ENCODE results near the gene DAAM1.

DAAM1 gene

DNA sequence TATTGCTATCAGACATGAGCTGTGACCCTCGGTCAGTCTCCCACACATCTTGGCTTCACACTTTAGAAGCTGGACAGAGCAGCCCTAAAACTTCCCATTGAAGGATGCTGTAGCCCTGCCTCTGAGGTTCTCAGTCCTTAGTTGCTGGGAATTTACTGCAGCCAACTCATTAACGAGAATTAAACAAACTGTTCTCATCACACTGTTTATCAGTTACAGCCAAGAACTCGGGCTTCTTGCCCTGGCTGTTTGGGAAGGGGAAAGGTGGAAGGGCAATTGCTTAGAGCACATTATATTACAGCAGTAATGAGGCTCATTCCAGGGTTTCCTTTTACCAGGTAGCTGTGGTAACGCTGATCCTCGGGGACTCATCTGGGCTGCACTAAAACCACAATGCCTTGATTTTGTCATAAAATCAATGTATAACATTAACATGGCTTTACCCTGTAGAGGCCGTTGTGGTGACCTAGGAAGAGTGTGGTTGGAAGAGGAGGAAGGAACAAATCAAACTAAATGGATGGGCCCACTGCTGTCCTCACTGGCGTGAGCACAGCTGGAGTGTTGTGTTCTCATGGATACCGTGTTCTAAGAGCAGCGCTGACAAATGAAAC, 189.6 kb downstream of the DAAM1 start:
- no peak for DNase-seq

DNA sequence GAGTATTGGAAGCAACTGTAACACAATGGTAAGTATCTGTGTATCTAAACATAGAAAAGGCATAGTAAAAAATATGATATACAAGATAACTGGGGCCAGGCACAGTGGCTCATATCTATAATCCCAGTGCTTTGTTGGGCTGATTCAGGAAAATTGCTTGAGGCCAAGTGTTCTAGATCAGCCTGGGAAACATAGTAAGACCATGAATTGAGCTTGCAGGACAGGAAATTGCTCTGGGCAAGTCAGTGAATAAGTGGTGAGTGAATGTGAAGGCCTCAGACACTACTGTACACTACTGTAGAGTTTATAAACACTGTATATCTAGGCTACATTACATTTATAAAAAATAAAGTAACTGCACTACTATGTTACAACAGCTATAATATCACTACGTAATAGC, 201.5 kb downstream of the DAAM1 start:
- no peak for DNase-seq

DNA sequence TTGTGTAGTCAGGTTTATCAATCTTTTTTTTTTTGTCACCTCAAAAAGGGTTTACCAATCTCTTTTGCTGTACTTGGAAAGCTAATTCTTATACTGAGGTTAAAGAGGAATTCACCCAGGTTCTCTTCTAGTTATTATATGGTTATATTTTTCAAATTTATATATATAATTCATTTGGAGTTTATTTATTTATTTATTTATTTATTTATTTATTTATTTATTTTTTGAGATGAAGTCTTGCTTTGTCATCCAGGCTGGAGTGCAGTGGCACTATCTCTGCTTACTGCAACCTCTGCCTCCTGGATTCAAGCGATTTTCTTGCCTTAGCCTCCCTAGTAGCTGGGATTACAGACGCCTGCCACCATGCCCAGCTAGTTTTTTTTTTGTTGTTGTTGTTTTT, 202.9 kb downstream of the DAAM1 start:
- DNase-seq = no peak

DNA sequence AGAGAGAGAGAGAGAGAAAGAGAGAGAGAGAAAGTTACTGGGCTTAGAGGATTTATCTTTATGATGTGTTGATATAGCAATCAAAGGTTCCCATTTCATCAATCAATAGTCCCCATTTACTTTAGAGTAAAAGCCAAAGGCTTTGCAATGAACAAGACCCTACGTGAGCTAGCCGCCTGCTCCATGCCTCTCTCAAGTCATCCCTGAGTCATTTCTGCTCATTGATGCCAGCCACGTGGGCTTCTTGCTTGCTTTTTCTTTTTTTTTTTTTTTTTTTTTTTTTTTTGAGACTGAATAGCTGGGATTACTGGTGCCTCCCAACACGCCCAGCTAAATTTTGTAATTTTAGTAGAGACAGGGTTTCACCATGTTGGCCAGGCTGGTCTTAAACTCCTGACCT, 205.8 kb downstream of the DAAM1 start:
- DNase-seq = no peak

DNA sequence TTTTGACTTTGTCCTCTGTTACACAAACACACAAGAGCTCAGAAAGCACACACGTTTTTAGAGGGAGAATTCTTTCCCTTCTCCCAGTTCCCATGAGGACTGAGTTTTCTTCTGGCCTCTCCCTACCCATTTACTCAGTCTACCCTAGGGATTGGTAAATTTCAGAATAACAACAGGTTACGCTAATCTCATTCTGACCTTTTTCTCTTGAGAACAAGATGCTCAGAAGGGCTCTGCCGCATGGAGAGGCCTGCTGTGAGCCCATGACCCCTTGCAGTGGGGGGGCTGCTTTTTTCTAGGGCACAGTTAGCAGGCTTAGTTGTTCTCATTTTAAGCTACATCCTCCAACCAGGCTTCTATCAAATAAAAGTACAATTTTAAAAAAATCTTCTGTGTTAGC, 207.2 kb downstream of the DAAM1 start:
- DNase-seq = no peak

DNA sequence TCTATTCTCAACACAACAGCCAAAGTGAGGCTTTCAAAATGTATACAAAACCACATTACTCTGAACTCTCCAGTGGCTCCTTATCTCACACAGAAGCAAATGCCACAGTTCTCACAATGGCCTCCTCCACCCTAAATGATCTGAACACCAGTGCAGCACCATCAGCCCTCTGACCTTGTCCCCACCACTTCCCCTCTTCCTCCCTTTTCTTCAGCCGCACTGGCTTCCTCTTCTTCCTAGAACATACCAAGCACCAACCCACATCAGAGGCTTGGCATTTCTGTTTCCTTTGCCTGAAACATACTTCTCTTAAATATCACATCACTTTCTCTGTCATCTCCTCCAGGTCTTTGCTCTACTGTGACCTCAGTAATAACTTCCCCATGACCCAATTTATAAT, 210.4 kb downstream of the DAAM1 start:
- DNase-seq = no peak

DNA sequence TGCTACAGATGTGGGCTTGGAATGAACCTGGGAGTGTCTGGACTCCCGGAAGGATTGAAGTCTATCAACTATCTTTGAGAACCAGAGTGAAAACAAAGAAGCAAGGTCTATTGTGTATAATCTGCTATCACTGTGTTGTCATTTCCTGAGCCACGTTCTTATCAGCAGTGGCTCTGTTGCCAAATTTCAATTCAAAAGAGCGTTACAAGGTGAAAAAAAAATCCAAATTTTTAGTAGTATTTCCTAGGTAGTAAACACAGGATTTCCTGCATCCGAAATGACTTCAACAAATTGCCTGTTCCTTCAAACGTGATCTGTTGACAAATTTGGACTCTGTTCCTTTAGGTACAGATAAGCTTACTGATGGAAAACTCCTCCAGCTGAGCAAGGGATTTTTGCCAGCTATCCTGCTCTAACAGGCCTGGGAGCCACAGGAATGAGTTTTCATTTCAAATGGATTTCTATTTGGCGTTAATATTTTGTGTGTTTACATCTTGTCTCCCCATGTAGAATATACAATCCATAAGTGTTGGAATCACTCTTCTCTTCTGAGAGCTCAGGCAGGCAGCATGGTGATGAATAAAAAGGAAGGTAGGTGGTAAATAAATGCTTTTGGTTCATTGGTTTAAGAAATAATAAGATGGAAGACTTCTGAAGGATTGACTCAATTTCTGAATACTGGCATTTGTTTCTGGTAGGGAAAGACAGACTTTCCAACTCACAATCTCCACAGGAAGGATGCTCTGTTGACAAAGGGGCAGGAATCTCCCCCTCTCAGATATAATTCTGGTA, 218.2 kb downstream of the DAAM1 start:
- DNase-seq = no peak

DNA sequence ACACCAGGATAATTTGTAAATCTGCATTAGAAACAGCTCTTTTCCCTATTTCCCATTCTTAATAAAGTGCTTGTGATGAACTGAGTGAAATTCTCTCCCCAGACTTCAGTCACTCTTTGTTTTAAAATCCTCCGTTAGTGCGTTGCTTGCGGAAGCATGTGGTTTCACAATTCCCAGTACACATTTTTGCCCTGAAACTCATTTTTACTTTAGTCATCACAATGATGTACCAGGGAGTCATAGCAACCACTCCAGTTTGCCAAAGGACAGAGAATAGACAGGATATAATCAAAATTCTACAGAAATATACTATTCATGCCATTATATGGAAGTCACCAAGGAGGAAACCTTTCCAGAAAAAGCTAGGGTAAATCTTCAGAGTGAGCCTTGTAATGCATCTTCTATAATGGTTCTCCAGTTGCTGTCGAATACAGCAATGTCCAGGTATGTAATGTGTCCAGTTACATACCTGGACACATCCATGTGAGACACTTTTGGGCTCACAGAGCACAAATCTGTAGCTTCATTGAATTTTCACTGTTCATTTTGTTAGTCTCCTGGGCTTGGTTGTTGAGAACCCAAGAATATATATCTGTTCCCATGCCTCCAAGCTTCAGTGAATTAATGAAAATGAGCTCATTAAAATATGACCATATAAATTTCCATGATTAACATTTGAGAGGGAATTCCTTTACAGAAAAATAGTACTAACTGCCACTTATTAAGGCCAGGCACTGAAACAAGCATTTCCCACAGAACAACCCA, 219.0 kb downstream of the DAAM1 start:
- DNase-seq = no peak

DNA sequence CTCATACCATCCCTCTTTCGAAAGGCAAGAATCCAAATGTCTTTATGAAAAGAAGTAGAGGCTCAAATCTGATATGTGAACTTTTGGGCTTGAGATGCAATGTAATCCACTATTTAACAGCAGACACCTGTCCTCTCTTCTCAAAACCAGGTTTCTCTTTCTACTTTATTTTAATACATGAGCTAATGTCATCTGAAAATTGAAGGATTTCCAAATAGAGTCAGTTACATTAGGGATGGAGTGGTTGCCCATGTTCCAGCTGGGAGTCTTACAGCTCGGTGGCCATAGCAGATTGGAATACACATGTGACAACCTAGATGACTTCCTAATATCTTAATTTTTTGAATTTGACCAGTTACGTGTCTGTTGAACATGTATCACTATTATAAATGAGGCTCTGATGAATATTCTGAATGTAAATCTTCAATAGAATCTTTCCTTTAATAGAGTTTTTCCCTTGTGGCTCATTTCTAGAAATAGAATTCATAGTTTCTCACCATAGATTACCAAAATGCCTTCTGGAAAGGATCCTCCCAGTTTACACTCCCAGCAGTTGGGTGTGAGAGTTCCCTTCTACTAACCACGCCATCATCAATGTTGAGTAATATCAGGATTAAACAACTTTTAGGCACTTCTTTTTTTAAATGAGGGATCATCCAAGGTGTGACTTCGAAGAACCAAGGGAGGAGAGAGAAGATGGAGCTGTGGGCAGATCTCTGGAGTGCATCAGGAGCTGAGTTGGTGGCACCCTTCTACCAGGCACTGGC, 227.6 kb downstream of the DAAM1 start:
- no peak for DNase-seq

DNA sequence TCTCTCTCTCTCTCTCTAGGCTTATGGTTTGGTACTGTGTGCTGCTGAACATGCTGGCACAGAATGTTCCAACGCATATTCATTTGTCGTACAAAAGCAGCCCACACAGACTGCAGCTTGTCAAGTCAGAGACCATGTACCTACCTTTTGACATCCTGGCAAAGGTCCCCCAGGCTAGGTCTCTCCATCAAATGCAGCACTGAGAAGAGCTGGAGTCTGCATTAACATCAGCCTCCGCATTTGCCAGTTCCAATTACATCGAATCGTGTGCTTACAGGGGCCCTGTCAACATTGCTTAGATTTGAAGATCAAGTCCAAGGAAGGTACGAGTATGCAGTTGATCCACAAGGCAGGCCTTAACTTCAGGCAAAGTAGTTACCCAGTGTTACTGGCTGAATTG, 228.8 kb downstream of the DAAM1 start:
- DNase-seq = no peak

DNA sequence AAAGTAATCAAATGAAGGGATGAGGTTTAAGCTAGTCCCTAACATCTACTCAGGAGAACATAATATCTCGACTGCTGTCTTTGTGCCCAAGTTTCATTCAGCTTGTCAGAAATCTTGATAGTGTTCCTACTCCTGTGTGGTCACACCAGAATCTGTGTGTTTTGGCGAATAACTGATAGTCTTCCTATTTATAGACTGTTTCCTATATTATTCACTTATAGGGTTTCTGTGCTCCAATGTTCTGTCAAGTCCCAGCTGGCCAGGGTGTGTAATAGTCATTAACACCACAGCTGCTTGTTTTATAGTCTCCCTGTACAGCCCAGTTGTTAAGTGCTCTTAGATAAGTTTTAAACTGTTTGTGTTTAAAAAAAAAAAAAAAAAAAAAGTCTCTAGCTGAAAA, 230.8 kb downstream of the DAAM1 start:
- no peak for DNase-seq
